ENCODE results near the gene OR4Q3.
"Not testable (repeated sequence)": the region's sequence is repeated elsewhere in the genome, so short reads cannot be mapped to it uniquely, and the experiment has no call there.

OR4Q3 gene

GRCh38 chr14:19775587-19775986 lies 32.2 kb downstream of the OR4Q3 start:
- no peak for TF ChIP-seq CTCF (conservative IDR thresholded peaks at IDR 0.05; ENCODE audit: low read depth, low read length)
- no peak overlapping the region for H3K4me3 ChIP-seq (ENCODE audit: low read length)
- no peak for DNase-seq (ENCODE audit: low read depth)

GRCh38 chr14:19785848-19786247 lies 42.5 kb downstream of the OR4Q3 start:
- DNase-seq (ENCODE audit: low read depth); H3K4me3 ChIP-seq (ENCODE audit: low read length): not testable (repeated sequence)

- not testable (repeated sequence) for H3K4me3 ChIP-seq (ENCODE audit: low read length); DNase-seq (ENCODE audit: low read depth)
Measured at GRCh38 chr14:19787318-19787717, 43.9 kb downstream of the OR4Q3 start.

DNA sequence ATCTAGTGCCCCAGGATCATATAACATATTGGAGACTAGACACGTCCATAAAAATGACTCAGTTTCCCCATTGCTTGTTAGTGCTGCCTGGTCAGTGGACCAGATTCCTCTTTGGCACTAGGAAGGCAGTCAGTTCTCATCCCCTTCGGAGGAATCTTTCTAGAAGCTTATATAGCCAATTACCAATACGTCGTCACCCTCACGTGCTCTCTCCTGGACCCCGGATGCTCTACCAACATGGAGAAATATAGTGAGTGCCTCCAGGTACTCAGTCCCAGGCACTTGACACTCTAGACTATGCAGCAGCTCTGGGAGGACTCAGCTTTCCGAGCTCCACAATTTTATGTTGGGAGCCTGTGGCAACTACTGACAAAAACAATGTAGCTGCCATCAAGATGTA lies 44.8 kb downstream of the OR4Q3 start:
- DNase-seq (ENCODE audit: low read depth); H3K4me3 ChIP-seq (ENCODE audit: low read length): not testable (repeated sequence)

DNA sequence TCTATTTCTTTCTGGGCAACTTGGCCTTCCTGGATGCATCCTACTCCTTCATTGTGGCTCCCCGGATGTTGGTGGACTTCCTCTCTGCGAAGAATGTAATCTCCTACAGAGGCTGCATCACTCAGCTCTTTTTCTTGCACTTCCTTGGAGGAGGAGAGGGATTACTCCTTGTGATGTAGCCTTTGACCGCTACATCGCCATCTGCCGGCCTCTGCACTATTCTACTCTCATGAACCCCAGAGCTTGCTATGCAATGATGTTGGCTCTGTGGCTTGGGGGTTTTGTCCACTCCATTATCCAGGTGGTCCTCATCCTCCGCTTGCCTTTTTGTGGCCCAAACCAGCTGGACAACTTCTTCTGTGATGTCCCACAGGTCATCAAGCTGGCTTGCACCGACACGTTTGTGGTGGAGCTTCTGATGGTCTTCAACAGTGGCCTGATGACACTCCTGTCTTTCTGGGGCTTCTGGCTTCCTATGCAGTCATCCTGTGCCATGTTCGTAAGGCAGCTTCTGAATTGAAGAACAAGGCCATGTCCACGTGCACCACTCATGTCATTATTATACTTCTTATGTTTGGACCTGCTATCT lies 53.2 kb downstream of the OR4Q3 start:
- DNase-seq (ENCODE audit: low read depth); H3K4me3 ChIP-seq (ENCODE audit: low read length): not testable (repeated sequence)

All from retinal pigment epithelial cell (primary cell).